GM19324 (cell line): ENCODE data around the gene DDB1.
"Not testable (repeated sequence)": the region's sequence is repeated elsewhere in the genome, so short reads cannot be mapped to it uniquely, and the experiment has no call there.

Experiments used
- ATAC-seq: cut with Tn5 transposase; IDR thresholded peaks from one replicate; pipeline ENCODE4 v1.9.1; 2021; ENCODE audit warnings: mild to moderate bottlenecking, moderate library complexity; ENCODE audit not compliant: unreplicated experiment, low FRiP score

DDB1 gene

DNA sequence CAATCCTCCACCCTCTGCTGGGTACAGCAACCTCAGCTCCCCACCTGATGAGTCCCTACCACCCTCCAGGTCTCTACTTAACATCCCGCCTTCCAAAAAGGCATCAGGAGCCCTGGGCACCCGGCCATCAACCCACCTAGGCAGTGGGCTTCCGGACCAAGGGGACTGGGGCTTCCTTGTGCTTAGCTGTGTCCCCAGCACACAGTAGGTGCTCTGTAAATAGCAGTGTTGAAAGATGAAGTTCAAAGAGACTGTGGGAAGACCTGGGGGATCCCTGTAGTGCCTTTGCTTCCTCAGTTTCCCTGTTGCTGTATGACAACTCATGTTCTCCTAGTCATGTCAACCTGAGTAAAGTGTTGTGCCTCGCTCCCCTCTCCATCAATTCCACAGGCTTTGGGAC, 58.8 kb downstream of the DDB1 start:
- no peak for ATAC-seq

DNA sequence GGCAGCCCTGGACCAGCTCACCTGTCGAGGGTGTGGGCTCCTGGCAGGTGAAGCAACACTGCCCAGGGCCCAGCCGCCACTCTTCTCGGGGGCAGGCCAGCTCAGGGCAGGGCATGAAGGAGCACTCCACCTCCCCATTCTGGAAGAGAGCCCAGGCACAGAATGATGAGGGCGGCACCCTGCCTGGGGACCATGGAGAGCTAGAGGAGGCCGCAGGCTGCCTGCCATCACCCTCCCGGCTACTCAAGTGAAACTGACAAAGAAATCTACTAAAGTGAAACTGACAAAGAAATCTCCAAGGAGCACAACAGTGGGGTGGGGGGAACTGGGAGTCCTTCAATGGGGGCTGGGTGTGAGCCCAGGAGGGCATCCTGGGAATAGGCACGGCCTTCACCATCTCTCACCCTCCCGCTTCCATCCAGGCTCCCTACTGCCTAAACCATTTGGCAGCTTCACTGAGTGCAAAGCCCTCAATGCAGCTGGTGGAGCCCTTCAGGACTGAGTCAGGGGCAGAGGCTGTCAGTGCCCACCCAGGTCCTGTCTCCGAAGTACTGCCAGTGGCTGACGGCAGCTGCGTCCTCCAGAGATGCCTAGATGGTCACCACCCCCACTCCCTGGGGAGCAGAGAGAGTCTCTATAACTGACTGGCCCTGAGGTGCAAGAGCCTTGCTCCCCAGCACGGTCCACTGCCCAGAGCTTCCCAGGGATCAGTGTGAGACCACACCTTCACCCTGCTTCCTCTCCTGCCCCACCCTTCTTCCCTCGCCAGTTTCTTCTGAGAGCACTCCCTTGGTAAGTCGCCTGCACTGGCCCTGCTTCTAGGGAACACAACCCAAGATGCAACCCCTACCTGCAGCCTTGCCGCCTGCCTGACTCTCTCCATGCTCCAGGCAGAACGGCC, 59.5 kb downstream of the DDB1 start:
- ATAC-seq = no peak

DNA sequence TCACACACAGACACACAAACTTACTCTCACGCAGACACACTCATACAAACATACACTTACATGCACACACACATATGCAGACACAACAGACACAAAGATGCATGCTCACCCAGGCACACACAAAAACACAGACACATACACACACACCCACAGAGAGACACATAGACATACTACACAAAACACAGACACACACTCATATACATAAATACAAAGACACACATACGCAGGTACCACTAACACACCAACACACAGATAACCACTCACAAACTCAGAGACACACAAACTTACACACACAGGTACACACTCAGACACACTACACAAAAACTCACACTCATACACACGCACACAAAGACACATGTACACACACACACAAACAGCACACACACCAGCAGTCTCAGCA, 60.2 kb downstream of the DDB1 start:
- ATAC-seq = no peak

DNA sequence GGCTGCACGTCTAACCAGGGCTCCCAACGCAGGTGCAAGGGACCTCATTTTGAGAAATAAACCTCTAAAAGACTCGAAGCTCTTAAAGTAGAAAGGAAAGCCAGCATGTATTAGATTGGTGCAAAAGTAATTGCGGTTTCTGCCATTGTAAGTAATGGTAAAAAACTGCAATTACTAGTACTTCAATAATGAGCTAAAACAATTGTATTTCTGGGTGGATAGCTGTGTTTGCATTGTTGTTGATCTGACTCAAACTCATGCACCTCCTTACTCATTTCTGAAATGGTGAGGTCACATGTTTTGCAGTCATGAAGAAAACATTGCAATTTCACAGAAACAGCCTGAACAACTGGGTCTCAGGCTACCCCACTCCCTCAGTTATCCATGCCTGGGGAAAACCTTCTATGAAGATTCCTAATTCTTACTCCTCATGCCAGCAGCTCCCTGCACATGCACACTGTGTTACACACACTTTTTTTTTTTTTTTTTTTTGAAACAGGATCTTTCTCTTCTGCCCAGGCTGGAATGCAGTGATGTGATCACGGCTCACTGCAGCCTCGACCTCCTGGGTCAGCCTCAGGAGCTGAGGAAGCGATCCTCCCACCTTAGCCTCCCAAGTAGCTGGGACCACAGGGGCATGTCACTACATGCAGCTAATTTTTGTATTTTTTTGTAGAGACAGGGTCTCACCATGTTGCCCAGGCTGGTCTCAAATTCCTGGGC, 62.4 kb downstream of the DDB1 start:
- ATAC-seq = no peak

DNA sequence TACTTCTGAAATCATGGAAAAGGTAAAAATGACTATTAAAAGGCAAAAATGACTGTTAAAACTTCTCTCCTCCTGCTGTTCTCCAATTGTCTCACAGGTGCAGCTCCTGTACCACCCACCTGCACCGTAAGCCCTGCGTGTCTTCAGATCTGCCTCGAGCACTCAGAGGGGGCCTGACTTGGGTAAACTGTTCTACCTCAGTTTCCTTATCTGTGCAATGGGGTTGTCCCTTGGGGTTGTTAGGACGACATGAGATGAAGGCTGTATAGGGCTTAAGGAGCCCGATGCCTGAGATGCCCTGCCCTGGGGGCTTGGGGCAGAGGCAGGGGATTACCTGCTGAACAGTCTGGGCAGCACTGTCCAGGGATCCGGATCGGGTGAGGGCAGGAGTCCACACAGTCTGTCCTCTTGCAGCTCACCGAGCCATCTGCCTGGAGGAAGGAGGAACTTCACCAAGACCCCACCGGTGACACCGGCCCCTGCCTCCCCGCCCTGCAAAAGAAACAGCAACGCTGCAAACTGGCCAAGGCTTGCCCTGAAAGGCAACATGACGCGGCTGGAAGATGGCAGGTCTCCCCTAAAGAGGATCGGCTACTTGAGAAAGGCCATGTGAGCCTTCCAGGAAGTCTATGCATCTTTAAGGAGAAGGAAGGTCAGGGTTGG, 64.2 kb downstream of the DDB1 start:
- ATAC-seq = no peak

DNA sequence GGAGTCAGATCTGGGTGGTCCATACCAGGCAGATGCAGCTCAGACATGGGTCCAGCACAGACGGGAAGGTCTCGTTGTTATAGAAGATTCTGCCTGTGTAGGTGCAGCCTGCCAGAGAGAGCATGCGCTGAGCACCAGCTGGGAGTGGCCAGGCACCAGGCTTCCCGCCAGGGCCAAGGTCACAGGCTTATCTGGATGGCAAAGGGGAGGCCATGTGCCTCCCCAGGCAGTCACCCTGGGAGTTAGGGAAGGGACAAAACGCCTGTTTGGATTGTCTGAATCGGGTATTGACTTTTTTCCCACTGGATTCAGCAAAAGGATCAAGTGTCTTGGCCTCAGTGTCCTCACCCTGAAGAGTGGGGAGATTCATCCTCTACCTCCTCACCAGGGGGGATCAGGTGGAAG, 65.5 kb downstream of the DDB1 start:
- no peak for ATAC-seq

DNA sequence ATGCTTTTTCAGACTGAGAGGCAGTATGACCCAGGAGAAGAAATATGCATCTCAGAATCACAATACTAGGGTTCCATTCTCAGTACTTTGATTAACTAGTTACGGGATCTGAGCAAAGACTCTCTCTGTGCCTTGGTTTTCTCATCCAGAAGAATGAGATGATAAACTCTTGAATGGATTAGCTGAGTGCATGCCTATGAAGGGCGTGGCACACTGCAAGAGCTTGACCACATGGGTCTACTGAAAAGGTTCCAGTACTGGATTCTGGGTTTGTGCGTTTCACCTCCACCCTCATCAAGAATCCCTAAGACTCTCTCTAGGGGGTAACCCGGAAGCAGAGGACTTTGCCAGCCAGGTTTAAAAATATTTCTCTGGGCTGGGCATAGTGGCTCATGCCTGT, 66.3 kb downstream of the DDB1 start:
- ATAC-seq = no peak

DNA sequence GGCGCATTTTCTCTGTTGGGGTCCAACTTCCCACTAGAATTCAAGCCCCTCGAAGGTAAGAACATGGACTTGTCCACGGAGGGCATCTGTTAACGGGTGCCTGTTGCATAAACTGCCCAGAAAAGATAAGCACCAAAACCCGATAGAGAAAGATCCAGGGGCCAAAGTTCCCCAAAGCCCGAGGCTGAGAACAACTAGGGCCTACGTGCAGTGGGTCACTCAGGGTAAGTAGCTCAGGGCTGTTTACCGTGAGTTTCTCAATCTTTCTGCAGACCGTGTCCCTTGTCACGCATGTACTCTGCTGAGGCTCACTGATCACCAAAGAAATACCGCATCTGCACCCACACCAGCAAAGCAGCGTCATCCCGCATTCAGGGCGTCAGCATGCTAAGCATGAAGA, 67.5 kb downstream of the DDB1 start:
- no peak for ATAC-seq

DNA sequence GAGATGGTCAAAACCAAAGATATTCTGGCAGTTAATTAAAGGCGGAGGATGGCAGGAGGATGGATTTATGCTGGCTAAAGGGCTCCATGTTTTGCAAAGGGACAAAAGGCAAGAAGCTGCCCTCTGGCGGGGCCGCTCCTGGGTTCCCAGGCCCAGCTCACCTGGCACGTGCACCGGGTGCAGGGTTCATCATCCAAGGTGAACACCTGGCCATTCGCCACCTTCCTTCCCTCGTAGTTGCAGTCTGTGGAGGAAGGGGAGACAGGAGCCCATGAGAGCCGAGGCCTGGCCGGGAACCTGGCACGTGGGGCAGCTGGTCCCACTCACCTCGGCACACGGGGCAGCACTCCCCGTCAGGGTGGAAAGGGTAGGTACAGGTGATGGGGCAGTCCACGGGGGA, 68.1 kb downstream of the DDB1 start:
- ATAC-seq = no peak

DNA sequence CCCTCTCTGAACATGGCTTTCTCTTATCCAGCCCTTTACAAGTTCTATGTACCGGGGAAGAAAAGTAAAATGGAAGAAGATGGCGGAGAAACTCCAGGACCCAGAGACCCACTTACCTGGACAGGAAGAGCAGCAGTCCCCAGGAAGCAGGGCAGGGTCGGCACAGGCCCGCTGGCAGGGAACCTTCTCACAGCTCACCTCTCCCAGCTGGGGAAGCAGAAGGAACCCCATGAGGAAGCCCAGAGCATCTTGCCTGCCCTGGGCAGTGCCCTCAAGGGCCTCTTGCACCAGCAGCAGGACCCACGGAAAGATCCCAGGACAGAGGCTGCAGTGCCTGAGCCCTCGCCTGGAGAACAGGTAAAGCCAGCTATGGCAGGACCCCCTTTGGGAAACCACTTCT, 68.5 kb downstream of the DDB1 start:
- ATAC-seq = no peak

DNA sequence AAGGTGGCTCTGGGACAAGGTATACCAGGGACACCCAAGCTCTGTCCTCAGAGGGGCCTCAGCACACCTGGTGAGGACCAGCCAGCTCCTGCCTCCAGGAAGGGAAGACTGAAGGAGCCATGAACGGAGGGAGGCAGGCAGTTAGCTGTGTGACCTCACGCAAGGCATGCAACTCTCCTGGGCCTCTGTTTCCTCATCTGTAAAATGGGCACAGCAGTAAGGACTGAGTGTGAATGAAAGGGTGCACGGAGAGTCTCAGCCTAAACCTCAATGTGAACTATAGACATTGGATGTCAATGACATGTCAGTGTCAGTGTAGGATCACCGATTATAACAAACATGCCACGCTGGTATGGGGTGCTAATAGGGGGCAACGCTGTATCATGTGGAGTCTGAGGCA, 73.5 kb downstream of the DDB1 start:
- ATAC-seq = no peak

DNA sequence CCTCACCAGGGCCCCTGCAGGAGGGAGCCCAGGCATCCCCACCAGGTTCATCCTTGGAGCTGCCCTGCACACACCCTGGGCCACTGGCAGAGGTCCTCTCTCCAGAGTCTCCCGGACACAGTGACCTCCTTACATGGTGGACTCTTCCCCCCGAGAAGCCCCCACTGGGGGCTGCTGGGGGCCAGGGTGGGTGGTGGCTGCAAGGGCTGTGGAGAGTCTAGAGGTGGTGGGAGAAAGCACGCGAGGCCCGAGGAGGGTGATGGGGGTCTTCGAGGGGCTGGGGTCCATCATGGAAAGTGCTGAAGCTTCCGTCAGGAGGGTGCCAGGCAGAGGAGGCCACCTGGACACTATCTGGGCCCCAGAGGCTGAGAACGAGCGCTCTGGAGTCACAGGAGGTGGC, 74.4 kb downstream of the DDB1 start:
- no peak for ATAC-seq

DNA sequence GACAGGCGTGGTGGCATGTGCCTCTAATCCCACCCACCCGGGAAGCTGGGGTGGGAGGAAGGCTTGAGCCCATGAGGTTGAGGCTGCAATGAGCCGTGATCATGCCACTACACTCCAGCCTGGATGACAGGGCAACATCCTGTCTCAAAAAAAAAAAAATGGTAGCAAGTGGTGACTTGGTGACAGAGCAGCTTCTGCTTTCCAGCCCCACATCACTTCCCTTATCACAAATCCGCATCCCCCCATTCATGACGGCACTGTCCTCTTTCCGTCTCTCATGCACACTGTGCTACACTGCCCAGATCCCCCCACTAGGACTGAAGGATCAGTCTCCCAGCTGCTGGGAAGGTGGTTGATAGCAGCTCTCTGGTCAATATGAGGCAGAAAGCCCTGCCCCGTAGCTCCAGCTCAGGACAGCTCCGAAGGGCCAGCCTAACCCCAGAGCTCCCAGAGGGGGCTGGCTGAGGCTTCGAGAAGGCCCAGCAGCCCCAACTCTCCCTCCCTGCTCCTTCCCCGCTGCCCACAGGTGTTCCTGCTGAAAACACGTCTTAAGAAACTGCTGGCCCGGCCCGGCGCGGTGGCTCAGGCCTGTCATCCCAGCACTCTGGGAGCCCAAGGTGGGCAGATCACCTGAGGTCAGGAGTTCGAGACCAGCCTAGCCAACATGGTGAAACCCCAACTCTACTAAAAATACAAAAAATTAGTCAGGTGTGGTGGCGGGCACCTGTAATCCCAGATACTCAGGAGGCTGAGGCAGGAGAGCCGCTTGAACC, 76.0 kb downstream of the DDB1 start:
- ATAC-seq = no peak

DNA sequence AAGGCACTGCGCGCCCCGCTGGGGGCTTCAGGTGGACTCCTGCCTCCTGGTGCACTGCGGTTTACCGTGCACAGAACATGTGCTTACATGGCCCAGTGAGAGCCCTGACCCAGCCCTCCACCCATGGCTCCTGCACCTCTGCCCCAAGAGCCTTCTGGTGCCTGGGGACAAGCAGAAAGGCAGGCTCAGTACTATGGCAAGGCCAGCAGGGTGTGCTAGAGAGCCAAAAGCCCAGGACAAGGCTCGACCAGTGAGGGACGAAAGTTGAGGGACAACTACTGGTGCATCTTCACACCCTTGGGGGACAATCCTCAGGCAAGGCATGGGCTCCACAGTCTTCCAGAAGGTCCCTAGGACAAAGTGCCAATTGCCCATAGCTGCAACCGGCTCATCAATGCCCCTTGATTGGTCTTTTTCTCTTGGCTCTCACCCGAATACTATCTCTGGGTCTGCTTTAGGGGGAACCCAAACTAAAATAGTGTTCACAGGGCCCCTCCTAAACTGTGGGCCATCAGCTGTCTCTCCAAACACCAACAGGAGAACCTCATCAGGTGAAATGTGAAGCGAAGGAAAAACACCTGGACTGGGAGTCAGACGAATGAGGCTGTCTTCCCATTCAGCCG, 78.4 kb downstream of the DDB1 start:
- ATAC-seq = no peak

DNA sequence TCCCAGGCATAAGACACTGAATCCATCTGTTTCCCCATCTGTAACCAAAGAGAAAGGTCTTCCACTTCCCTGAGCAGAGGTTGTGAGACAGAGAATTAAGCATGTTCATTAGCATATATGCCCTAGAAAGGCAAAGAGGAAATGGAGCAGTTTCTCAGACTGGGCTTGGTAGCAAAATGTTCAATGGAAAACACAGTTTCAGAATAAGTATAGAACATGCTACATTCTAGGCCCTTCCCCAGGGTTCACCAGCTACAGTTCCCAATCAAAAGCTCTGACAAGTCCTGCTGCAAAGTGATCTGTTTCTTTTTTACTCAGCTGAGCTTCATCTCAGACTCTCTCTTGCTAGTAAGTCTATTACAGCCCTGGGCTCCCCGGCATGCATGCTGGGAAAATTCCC, 80.6 kb downstream of the DDB1 start:
- not testable (repeated sequence) for ATAC-seq

DNA sequence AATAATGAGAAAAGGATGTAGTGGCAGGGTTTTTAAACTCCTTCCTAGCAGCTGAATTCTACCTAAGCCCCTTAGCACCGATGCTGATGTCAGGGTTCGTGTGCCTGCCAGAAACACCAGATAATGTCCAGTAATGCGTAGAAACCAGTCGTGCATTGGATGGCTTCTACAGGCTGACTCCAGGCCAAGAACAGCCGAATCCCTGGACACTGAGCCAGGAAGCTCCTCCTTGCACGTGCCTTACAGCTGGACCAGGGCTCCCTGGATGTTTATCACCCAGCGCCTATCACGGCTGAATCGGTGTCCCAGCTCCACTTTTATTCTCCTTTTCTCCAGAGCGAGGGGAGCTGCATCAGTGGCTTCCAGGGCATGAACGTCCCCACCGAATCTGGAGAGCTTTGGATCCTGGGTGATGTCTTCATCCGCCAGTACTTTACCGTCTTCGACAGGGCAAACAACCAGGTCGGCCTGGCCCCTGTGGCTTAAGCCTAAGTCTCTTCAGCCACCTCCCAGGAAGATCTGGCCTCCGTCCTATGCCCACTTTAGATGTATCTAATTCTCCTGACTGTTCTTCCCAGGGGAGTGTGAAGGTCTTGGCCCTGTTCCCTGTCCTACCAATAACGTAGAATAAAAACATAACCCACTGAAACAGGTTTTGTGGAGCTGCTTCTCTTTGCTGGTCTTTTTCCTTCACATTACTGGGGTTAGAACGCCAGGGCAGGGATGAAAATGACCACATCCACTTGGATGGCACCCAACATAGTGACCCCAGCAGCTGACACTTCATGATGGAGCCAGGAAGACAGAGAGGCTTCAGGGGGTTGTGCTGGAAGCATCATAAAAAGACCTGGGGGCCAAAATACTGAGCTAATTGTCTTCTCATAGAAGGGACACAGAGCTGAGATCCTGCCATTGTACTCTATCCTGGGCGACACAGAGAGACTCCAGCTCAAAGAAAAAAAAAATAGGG, 81.8 kb downstream of the DDB1 start:
- not testable (repeated sequence) for ATAC-seq
